ENCODE measurements around the gene NFATC2.

DNA sequence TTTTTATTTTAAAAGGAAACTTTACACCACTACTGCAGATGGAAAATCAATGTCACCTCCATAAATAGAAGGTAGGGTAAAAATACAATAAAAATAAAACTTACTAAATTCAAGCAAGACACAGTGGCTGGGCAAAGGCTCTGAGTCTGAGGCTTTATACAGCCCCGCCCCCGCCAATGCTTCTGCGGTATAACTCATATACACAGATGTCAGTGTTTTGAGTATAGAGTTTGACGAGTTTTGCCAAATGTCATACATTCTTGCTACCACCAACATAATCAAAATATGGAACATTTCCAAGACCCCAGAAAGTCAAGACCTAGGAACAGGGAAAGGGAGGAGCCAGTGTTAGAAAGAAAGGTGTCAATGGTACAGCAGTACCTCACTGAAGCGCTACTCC, 12.8 kb downstream of the NFATC2 start:
- TF ChIP-seq, protein P1, sequence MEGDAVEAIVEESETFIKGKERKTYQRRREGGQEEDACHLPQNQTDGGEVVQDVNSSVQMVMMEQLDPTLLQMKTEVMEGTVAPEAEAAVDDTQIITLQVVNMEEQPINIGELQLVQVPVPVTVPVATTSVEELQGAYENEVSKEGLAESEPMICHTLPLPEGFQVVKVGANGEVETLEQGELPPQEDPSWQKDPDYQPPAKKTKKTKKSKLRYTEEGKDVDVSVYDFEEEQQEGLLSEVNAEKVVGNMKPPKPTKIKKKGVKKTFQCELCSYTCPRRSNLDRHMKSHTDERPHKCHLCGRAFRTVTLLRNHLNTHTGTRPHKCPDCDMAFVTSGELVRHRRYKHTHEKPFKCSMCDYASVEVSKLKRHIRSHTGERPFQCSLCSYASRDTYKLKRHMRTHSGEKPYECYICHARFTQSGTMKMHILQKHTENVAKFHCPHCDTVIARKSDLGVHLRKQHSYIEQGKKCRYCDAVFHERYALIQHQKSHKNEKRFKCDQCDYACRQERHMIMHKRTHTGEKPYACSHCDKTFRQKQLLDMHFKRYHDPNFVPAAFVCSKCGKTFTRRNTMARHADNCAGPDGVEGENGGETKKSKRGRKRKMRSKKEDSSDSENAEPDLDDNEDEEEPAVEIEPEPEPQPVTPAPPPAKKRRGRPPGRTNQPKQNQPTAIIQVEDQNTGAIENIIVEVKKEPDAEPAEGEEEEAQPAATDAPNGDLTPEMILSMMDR (IDR thresholded peaks at IDR 0.05; ENCODE audit: low read length) = no peak
- no peak for TF ChIP-seq EZH2 (IDR thresholded peaks at IDR 0.05; ENCODE audit: borderline replicate concordance, low read length)
